SK-N-SH treated with all-trans-retinoic acid at 6 μM for 48 hours (cell line): ENCODE results near the gene TRAF6.

Source experiments
- CSDC2 ChIP-seq: fragments of 250-450 bp; sonication (Bioruptor Pico); IDR thresholded peaks from 2 replicates; pipeline ENCODE4 v1.5.0; 2020; ENCODE audit warnings: mild to moderate bottlenecking, moderate library complexity
- GLIS3 ChIP-seq: fragments of 250-450 bp; sonication (Bioruptor Pico); IDR thresholded peaks from 2 replicates; pipeline ENCODE4 v1.5.0; 2020; ENCODE audit warnings: mild to moderate bottlenecking, moderate library complexity
- OSR1 ChIP-seq: fragments of 250-450 bp; sonication (Bioruptor Pico); IDR thresholded peaks from 2 replicates; pipeline ENCODE4 v1.8.0; 2022; ENCODE audit warnings: moderate library complexity, mild to moderate bottlenecking, inconsistent platforms
- RARB ChIP-seq: fragments of 250-450 bp; sonication (Bioruptor Pico); IDR thresholded peaks from 2 replicates; pipeline ENCODE4 v1.8.0; 2021; ENCODE audit warnings: mild to moderate bottlenecking, moderate library complexity
- SNAI2 ChIP-seq: fragments of 250-450 bp; sonication (Bioruptor Pico); IDR thresholded peaks from 2 replicates; pipeline ENCODE4 v1.5.0; 2020; ENCODE audit warnings: mild to moderate bottlenecking, moderate library complexity
- TOX ChIP-seq: fragments of 250-450 bp; sonication (Bioruptor Pico); IDR thresholded peaks from 2 replicates; pipeline ENCODE4 v1.8.0; 2021; ENCODE audit warnings: mild to moderate bottlenecking, moderate library complexity, borderline replicate concordance
- ZC3H10 ChIP-seq: fragments of 250-450 bp; sonication (Bioruptor Pico); IDR thresholded peaks from 2 replicates; pipeline ENCODE4 v1.5.1; 2021; ENCODE audit warnings: mild to moderate bottlenecking, moderate library complexity
- ZFP3 ChIP-seq: fragments of 250-450 bp; sonication (Bioruptor Pico); IDR thresholded peaks from 2 replicates; pipeline ENCODE4 v1.5.0; 2020; ENCODE audit warnings: mild to moderate bottlenecking, moderate library complexity
- ZFP30 ChIP-seq: fragments of 450-650 bp; formaldehyde crosslinking; IDR thresholded peaks from 2 replicates; pipeline ENCODE4 v1.5.0; 2022; ENCODE audit warnings: mild to moderate bottlenecking, moderate library complexity
- ZNF565 ChIP-seq: fragments of 450-650 bp; formaldehyde crosslinking; conservative IDR thresholded peaks from 2 replicates; pipeline ENCODE4 v1.5.0; 2020; ENCODE audit warnings: low read depth, mild to moderate bottlenecking, moderate library complexity
- TF ChIP-seq, protein P1 (sequence below): fragments of 250-450 bp; sonication (Bioruptor Pico); IDR thresholded peaks from 2 replicates; pipeline ENCODE4 v1.8.0; 2020; ENCODE audit warnings: mild to moderate bottlenecking, moderate library complexity, borderline replicate concordance
- TF ChIP-seq, protein P2 (sequence below): fragments of 250-450 bp; sonication (Bioruptor Pico); IDR thresholded peaks from 2 replicates; pipeline ENCODE4 v1.5.0; 2020; ENCODE audit warnings: mild to moderate bottlenecking, moderate library complexity
- TF ChIP-seq, protein P3 (sequence below): fragments of 250-450 bp; sonication (Bioruptor Pico); IDR thresholded peaks from 2 replicates; pipeline ENCODE4 v1.8.0; 2021; ENCODE audit warnings: low read depth, mild to moderate bottlenecking, moderate library complexity, borderline replicate concordance

DNA sequence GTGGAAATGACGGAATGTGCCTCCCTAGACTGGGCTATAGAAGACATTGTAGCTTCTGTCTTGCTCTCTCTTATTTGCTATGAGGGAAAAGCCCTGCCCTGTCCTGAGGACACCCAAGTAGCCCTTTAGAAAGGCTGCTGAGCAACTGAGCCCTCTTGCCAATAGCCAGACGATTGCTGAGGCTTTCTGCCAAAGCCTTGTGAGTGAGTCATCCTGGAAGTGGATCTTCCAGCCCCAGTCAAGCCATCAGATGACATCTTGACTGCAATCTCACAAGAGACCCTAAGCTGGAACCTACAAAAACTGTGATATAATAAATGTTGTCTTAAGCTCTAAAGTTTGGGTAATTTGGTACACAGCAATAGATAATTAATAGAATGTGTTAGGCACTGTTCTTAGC lies 3.9 kb upstream of the TRAF6 start:
- TF ChIP-seq ZFP30 (CRISPR knock-in tag) = no peak
- TF ChIP-seq, protein P1, sequence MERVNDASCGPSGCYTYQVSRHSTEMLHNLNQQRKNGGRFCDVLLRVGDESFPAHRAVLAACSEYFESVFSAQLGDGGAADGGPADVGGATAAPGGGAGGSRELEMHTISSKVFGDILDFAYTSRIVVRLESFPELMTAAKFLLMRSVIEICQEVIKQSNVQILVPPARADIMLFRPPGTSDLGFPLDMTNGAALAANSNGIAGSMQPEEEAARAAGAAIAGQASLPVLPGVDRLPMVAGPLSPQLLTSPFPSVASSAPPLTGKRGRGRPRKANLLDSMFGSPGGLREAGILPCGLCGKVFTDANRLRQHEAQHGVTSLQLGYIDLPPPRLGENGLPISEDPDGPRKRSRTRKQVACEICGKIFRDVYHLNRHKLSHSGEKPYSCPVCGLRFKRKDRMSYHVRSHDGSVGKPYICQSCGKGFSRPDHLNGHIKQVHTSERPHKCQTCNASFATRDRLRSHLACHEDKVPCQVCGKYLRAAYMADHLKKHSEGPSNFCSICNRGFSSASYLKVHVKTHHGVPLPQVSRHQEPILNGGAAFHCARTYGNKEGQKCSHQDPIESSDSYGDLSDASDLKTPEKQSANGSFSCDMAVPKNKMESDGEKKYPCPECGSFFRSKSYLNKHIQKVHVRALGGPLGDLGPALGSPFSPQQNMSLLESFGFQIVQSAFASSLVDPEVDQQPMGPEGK (CRISPR knock-in tag) = no peak
- TF ChIP-seq TOX = no peak
- no peak for TF ChIP-seq GLIS3 (CRISPR knock-in tag)
- TF ChIP-seq RARB (CRISPR knock-in tag) = no peak
- TF ChIP-seq ZC3H10 = no peak
- TF ChIP-seq, protein P2, sequence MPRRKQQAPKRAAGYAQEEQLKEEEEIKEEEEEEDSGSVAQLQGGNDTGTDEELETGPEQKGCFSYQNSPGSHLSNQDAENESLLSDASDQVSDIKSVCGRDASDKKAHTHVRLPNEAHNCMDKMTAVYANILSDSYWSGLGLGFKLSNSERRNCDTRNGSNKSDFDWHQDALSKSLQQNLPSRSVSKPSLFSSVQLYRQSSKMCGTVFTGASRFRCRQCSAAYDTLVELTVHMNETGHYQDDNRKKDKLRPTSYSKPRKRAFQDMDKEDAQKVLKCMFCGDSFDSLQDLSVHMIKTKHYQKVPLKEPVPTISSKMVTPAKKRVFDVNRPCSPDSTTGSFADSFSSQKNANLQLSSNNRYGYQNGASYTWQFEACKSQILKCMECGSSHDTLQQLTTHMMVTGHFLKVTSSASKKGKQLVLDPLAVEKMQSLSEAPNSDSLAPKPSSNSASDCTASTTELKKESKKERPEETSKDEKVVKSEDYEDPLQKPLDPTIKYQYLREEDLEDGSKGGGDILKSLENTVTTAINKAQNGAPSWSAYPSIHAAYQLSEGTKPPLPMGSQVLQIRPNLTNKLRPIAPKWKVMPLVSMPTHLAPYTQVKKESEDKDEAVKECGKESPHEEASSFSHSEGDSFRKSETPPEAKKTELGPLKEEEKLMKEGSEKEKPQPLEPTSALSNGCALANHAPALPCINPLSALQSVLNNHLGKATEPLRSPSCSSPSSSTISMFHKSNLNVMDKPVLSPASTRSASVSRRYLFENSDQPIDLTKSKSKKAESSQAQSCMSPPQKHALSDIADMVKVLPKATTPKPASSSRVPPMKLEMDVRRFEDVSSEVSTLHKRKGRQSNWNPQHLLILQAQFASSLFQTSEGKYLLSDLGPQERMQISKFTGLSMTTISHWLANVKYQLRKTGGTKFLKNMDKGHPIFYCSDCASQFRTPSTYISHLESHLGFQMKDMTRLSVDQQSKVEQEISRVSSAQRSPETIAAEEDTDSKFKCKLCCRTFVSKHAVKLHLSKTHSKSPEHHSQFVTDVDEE (CRISPR knock-in tag) = no peak
- no peak for TF ChIP-seq ZFP3 (CRISPR knock-in tag)
- TF ChIP-seq CSDC2 (CRISPR knock-in tag) = no peak
- TF ChIP-seq, protein P3, sequence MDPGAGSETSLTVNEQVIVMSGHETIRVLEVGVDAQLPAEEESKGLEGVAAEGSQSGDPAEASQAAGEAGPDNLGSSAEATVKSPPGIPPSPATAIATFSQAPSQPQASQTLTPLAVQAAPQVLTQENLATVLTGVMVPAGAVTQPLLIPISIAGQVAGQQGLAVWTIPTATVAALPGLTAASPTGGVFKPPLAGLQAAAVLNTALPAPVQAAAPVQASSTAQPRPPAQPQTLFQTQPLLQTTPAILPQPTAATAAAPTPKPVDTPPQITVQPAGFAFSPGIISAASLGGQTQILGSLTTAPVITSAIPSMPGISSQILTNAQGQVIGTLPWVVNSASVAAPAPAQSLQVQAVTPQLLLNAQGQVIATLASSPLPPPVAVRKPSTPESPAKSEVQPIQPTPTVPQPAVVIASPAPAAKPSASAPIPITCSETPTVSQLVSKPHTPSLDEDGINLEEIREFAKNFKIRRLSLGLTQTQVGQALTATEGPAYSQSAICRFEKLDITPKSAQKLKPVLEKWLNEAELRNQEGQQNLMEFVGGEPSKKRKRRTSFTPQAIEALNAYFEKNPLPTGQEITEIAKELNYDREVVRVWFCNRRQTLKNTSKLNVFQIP (CRISPR knock-in tag) = no peak
- TF ChIP-seq SNAI2 (CRISPR knock-in tag) = no peak
- TF ChIP-seq OSR1 (CRISPR knock-in tag) = no peak
- TF ChIP-seq ZNF565 (CRISPR knock-in tag) = no peak
